HG03521 (cell line): ENCODE results near the gene PSMB11.
"Not testable (repeated sequence)": the region's sequence is repeated elsewhere in the genome, so short reads cannot be mapped to it uniquely, and the experiment has no call there.

Experiments used
- ATAC-seq: cut with Tn5 transposase; IDR thresholded peaks from one replicate; pipeline ENCODE4 v1.9.1; 2021; ENCODE audit warnings: mild to moderate bottlenecking, moderate library complexity; ENCODE audit not compliant: unreplicated experiment

Gene PSMB11

GRCh38 chr14:23013749-23014054, 28.3 kb upstream of the PSMB11 start:
- not testable (repeated sequence) for ATAC-seq

DNA sequence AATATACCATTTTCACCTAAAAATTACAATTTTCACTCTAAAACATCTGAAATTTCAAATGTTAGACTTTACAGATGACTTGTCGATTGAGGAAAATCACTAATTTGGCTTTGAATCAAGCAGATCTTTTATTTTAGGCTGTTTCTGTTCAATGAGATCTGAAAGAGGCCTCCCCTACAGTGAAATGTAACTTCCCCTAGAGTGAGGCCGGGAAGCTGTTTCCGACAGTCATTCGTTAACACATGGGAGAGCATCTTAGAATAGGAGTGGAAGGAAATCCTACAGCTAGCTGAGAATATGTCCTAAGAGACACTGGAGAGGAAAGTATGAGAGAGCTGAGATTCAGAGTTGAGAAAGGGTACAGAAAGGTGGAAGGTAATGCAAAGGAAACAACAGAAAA, 26.4 kb upstream of the PSMB11 start:
- no peak for ATAC-seq

- ATAC-seq, result no peak
Observed at GRCh38 chr14:23017091-23017490, 24.9 kb upstream of the PSMB11 start.

DNA sequence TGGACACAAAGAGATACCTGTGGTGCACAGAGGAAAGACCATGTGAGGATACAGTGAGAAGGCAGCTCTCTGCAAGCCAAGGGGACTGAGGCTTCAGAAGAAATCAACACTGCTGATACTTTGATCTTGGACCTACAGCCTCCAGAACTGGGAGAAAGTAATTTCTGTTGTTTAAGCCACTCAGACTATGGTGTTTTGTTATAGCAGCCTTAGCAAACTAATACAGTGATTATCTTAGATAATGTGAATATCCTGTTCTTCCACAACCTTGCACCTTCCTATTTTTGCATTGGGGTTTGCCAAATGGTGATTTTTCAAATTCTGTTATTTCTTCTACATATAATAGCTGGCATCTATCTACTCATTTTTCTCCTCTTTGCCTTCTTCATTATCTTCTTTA, 23.9 kb upstream of the PSMB11 start:
- no peak for ATAC-seq

DNA sequence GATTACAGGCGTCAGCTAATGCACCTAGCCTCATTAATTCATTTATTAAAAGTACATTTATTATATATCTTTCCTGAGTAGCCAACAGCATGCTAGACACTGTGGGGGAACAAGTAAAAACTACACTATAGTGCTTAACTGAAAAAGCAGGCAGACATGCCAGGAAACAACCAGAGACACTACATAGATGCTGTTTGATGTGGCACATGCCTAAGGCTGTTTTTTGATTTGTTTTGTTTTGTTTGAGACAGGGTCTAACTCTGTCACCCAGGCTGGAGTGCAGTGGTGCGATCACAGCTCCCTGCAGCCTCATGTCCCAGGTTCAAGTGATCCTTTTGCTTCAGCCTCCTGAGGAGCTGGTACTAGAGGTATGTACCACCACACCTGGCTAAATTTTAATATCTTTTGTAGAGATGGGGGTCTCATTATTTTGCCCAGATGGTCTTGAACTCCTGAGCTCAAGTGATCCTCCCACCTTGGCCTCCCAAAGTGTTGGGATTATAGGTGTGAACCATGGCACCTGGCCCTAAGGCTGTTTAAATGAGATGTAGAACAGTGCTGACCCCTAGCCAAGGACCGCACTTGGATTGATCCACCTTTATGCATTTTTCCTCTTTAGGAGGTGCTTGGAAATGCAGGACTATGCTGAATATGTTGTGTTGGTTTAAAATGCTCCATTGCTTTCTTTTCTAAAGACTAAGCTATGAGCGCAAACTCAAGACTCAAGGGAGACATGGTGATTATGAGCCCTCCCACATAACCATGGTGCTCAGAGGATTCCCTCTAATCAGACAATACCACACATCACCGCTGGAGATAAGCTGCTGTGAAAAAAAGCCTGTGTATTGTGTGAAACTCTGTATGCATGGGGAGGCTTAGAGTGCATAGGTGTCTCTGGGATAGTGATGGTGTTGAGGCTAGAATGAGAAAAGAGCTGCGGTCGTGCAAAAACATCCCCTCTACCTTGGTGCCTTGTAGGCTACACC, 21.6 kb upstream of the PSMB11 start:
- no peak for ATAC-seq

- no peak for ATAC-seq
Observed at GRCh38 chr14:23021434-23021833, 20.6 kb upstream of the PSMB11 start.

- ATAC-seq, result no peak
Observed at GRCh38 chr14:23021889-23022442, 20.0 kb upstream of the PSMB11 start.

- no peak for ATAC-seq
Observed at GRCh38 chr14:23023022-23023794, 18.8 kb upstream of the PSMB11 start.

DNA sequence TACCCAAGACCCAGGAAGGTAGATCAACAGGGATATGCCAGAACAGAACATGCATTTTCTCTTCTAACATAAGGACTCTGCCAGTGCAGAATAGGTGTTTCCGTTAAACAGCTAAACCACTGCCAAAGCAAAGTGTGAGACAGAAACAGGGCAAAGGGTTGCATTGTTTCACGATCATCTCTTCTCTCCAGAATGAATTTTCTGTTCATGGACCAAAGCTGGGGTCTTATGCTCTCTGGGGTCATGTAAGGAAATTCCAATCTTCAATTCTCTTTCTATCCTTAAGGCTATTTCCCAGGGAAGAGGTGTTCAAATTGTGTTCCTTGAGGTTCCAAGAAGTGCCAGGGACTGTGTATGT, 18.2 kb upstream of the PSMB11 start:
- ATAC-seq, result no peak

DNA sequence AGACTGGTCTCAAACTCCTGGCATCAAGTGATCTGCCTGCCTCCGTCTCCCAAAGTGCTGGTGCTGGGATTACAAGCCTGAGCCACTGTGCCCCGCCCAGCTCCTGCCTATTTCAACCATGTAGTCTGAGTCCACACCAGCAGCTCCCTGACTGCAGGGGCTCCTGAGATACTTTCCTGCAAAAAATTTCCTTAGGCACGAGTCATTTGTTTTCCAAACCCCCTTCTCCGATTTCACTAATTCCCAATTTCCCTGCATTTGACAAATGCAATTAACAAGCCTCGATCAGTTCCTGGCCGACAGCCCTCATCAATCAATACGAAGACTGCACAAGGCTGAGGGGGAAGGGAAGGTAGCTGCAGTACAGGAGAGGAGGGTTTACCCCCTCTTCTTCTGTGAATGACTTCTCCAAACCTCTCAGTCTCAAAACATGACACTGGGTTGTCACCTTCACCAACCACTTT, 17.4 kb upstream of the PSMB11 start:
- ATAC-seq, result no peak

DNA sequence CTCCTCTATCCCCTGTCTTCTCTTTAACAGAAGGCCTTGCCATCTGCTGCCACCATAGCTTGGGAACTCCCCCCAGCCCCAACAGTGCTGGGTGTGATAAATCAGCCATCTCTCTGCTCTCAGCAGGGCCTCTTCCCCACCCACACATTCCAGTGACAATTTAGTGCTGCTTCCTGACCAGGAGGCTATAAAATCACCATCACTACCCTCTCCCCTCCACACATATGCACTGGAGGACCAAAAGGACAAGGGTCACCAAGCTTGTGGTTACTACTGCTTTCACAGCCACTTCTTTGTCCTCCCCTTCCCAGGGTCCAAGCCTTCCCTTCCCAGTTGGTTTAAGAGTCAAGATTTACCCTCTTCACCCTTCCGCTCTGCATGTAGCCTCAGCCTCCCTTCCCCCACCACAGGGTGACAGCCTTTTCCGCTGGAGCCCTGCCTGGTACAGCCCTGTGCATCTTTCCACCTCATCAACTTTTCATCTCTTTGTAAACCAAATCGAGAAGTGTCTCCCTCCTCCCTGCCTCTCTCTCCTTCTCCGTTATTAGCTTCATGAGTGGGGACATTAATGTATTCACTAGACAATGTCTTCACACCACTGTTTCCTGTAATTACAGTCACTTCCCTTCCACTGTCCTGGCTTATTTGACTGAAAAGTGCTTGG, 16.7 kb upstream of the PSMB11 start:
- no peak for ATAC-seq

DNA sequence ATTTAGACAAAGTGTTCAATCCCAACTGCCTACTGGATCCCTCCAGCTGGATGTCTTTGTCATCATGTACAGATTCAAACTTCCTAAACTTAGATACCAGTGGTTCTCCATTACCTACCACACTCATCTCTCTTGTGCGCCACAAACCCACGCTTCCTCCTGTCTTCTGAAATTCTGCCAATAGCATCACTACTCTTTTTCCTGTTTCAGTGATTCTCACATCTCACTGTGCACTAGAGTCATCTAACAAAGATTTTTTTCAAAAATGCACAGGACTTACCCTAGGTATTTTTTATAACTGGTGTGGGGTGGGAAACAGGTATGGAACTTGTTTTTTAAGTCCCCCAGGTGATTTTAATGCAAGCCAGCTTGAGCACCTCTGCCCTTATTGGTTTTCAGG, 13.2 kb upstream of the PSMB11 start:
- no peak for ATAC-seq

DNA sequence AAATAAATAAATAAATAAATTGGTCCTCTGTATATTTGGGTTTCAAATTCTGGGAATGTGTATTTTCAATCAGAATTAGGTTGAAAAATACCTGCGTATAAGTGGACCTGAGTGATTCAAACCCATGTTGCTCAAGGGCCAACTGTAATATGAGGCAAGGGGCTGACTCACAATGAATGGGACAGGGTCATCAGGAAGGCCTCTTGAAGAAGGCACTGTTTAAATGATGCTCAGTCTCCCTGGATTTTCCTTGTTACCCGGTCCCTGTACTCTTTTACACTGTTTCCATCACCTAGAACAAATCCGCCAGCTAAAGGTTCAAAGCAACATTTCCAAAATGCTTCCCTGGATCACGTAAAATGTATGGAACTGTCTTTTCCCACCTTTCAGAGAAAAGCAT, 11.1 kb upstream of the PSMB11 start:
- no peak for ATAC-seq

DNA sequence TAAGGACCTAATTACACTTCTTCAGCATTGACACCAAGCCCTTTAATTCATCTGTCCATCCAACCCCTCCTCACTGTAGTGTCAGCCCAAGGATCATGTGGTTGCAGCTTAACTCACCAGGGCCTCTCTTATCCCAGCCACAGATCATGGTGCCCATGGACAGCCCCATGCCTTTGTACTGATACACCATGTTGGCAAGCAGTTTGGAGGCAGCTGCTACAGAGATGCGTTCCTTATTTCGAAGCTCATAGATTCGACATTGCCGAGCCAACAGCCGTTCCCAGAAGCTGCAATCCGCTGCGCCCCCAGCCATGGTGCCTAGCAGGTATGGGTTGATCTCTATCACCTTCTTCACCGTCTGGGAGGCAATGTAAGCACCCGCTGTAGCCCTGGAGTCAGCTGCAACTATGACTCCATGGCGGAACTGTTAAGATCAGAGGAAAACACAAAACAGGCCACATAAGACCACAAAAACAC, 8.7 kb upstream of the PSMB11 start:
- no peak for ATAC-seq

GRCh38 chr14:23033801-23034497, 8.1 kb upstream of the PSMB11 start:
- ATAC-seq, result no peak

DNA sequence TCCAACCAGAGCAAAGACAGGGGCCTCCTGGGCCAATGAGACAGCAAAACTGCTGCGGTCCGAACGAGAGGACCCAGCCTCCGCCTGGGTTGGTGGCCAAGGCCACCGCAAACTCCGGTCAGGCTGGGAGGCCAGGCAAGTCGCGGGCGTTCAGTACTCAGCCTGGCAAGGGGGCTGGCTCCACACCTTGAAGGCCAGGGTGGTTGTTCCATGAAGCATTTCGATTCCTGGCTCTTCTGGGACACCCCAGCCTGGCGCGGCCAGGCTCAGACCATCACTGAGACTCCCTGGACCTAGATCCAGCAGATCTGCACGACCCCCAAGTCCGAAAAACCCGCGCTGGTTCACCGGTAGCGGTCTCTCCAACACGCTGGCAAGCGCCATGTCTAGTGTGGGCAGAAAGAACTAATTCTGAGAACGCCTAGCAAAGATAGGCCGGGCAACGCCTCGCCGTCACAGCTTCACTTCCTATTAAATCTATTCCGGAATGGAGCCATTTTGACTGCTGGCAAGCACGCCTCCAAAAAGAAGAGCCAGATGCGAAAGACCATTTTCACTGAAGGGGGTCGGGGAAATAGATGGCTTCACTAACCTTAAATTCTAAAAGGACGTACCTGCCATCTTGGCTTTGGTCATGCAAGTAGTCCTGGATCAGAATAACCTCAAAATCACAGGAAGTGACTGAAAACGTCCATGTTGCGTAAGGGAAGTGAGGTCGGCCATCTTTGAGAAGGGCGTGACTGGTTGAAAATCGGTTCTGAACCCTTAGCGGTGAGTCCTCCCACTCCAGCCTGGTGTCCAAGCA, 7.3 kb upstream of the PSMB11 start, which contains the start of gene PSMB5:
Gene PSMB5 (minus strand): TSS at position 403 of the 805 bp plus-strand sequence. CDS start 19 bp downstream, at position 384.
- ATAC-seq, result peak; percentile 92

DNA sequence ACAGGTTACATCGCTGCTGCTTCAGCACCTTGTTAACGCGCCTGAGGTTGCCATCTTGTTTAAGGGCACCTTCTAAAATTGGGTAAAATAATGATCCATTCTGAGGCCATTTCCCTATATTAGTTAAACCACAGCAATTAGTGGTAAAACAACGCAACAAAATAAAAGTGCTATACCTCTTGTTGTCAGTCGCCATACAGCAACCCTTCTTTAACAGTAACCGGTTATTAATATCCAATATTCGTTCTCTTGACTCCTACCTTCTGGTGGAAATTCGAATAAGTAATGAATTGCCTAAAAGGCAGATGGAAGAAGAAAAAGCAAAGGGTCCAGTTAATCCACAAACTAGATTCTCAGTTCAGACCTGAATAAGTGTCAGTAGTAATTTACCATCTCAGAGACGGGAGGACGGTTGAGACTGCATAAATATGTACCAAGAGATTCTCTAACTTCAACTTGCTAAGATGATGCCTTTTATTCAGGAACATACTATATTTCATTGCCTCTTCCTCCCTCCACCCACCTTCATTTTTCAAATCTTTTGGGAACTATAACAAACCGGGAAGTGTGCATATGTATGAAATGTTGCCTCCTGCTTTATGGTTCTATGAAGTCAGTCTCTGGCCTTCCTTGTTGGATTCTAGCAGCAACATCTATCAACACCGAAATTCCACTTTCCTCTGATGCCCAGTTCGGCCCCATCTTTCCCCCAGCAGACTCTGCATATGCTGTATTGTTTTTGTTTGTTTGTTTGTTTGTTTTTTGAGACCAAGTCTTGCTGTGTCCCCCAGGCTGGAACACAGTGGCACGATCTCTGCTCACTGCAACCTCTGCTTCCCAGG, 6.5 kb upstream of the PSMB11 start:
- no peak for ATAC-seq

GRCh38 chr14:23040100-23040499, 1.9 kb upstream of the PSMB11 start:
- ATAC-seq, result no peak

GRCh38 chr14:23041729-23042128, 283 bp upstream of the PSMB11 start:
- no peak for ATAC-seq
